ENCODE measurements around the gene UNC45B. TPM values are rescaled to one million over a fixed set of nuclear protein-coding genes. Genes with fewer than 3 reads are reported as not detected.
"Not testable (repeated sequence)": the region's sequence is repeated elsewhere in the genome, so short reads cannot be mapped to it uniquely, and the experiment has no call there.

The UNC45B gene
- total RNA-seq, 6 experiments from 2014 or later = not detected

DNA sequence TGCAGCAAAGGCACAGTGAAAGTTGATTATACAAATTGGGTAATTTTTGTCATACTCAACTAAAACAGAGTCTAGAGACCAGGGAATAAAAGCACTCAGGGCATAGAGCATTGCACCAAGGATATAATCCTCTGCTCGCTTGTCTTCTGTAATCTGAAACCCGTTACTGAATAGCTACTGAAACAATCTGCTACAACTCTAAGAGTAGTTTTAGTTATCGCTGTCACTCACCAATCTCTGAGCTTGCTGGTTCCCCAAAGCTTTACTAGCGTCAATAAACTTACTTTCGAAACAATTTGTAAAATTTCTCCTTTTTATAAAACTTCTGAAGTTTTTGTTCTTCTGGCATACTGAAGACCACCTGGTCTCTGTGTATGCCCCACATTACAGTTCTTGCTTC, 69.5 kb downstream of the UNC45B start:
- Mint-ChIP-seq H3K36me3 (ENCODE audit: low read depth) (no peaks in the 10 kb centered on the region), H3K27ac (no peak overlapping the region), H3K27me3 (ENCODE audit: insufficient read depth) (peaks cover 14% of the 10 kb centered on the region), H3K4me1 (ENCODE audit: low read depth) (no peaks in the 10 kb centered on the region), H3K4me3 (no peak overlapping the region), H3K9me3 (peaks cover 5% of the 10 kb centered on the region; the same call in 1 of the 2 replicates)
- DNase-seq = no peak
- no peak for TF ChIP-seq CTCF (IDR thresholded peaks at IDR 0.05)

- Mint-ChIP-seq H3K4me3 (no peak overlapping the region), H3K4me1 (ENCODE audit: low read depth) (no peaks in the 10 kb centered on the region), H3K36me3 (ENCODE audit: low read depth) (no peaks in the 10 kb centered on the region), H3K27me3 (ENCODE audit: insufficient read depth) (peaks cover 8% of the 10 kb centered on the region), H3K9me3 (peaks cover 5% of the 10 kb centered on the region), H3K27ac (no peak overlapping the region)
- no peak for TF ChIP-seq CTCF (IDR thresholded peaks at IDR 0.05)
- no peak for DNase-seq
These were observed 71.3 kb downstream of the UNC45B start for GRCh38 chr17:35218915-35219314.

GRCh38 chr17:35222452-35222851, 74.8 kb downstream of the UNC45B start:
- Mint-ChIP-seq H3K4me1 (ENCODE audit: low read depth) (no peaks in the 10 kb centered on the region), H3K27ac (no peak overlapping the region), H3K4me3 (no peak overlapping the region), H3K9me3 (peaks cover 5% of the 10 kb centered on the region), H3K36me3 (ENCODE audit: low read depth) (no peaks in the 10 kb centered on the region), H3K27me3 (ENCODE audit: insufficient read depth) (peaks cover 6% of the 10 kb centered on the region; the same call in 1 of the 2 replicates)
- DNase-seq = no peak
- TF ChIP-seq CTCF (IDR thresholded peaks at IDR 0.05) = no peak

DNA sequence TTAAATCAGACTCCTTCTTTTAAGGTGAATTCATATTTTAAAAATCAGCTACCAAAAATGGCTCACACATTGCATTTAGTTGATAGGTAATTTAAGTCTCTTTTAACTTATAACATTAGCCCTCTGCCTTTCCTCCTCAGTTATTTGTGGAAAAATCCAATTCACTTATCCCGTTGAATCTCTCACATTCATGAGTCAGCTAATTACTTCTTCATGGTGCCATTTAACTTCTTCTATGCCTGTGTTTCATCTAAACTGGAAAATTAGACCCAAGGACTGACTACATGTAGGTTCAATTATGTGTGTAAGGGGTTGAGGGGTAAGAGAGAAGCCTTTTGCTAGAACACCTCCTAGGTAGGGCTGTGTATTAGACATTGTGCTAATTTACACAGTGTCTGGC, 76.8 kb downstream of the UNC45B start:
- TF ChIP-seq CTCF (IDR thresholded peaks at IDR 0.05) = no peak
- no peak for DNase-seq
- H3K4me3 Mint-ChIP-seq = no peak overlapping the region
- H3K27ac Mint-ChIP-seq = no peak overlapping the region
- H3K27me3 Mint-ChIP-seq (ENCODE audit: insufficient read depth) = peaks cover 11% of the 10 kb centered on the region; the same call in 1 of the 2 replicates
- no peaks in the 10 kb centered on the region for H3K36me3 Mint-ChIP-seq (ENCODE audit: low read depth)
- H3K9me3 Mint-ChIP-seq = peaks cover 5% of the 10 kb centered on the region
- H3K4me1 Mint-ChIP-seq (ENCODE audit: low read depth) = no peaks in the 10 kb centered on the region

- peaks cover 14% of the 10 kb centered on the region for H3K27me3 Mint-ChIP-seq (ENCODE audit: insufficient read depth)
- no peaks in the 10 kb centered on the region for H3K36me3 Mint-ChIP-seq (ENCODE audit: low read depth)
- no peak overlapping the region for H3K27ac Mint-ChIP-seq
- H3K9me3 Mint-ChIP-seq = peaks cover 4% of the 10 kb centered on the region
- H3K4me1 Mint-ChIP-seq (ENCODE audit: low read depth) = no peaks in the 10 kb centered on the region
- H3K4me3 Mint-ChIP-seq = no peak overlapping the region
- TF ChIP-seq CTCF (IDR thresholded peaks at IDR 0.05) = no peak
- DNase-seq = no peak
These were observed 79.9 kb downstream of the UNC45B start for GRCh38 chr17:35227546-35227945.

DNA sequence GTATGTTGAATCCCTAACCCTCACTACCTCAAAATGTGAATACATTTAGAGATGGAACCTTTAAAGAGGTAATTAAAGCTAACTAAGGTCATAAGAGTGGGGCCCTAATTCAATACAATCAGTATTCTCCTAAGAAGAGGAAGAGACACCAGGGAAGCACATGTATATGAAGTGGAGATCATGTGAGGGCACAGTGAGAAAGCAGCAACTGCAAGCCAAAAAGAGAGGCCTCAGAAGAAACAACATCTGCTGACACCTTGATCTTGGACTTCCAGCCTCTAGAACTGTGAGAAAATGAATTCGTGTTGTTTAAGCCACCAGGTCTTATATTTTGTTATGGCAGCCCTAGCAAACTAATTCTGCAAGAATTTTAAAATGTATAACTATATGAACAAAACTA, 82.0 kb downstream of the UNC45B start:
- no peaks in the 10 kb centered on the region for H3K36me3 Mint-ChIP-seq (ENCODE audit: low read depth)
- peaks cover 14% of the 10 kb centered on the region for H3K27me3 Mint-ChIP-seq (ENCODE audit: insufficient read depth)
- H3K4me3 Mint-ChIP-seq = no peak overlapping the region
- H3K4me1 Mint-ChIP-seq (ENCODE audit: low read depth) = no peaks in the 10 kb centered on the region
- no peak for DNase-seq
- no peak for TF ChIP-seq CTCF (IDR thresholded peaks at IDR 0.05)
- no peaks in the 10 kb centered on the region for H3K9me3 Mint-ChIP-seq
- no peak overlapping the region for H3K27ac Mint-ChIP-seq

DNA sequence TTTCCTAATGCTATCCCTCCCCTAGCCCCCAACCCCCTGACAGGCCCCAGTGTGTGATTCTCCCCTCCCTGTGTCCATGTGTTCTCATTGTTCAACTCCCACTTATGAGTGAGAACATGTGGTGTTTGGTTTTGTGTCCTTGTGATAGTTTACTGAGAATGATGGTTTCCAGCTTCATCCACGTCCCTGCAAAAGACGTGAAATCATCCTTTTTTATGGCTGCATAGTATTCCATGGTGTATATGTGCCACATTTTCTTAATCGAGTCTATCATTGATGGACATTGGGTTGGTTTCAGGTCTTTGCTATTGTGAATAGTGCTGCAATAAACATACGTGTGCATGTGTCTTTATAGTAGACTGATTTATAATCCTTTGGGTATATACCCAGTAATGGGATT, 86.7 kb downstream of the UNC45B start:
- not testable (repeated sequence) for H3K36me3 Mint-ChIP-seq (ENCODE audit: low read depth); H3K27ac Mint-ChIP-seq; H3K4me3 Mint-ChIP-seq; DNase-seq; H3K9me3 Mint-ChIP-seq
- peaks cover 11% of the 10 kb centered on the region for H3K27me3 Mint-ChIP-seq (ENCODE audit: insufficient read depth)
- peaks cover 12% of the 10 kb centered on the region for H3K4me1 Mint-ChIP-seq (ENCODE audit: low read depth)
